ENCODE results near the gene STT3B. TPM values are rescaled to one million over a fixed set of nuclear protein-coding genes. Genes with fewer than 3 reads are reported as not detected.

The STT3B gene
- total RNA-seq, 2 experiments from 2014 or later, result 93.5 to 122 TPM

- intact Hi-C loops (cut with micrococcal nuclease; ENCODE audit: unreplicated experiment), result no loop called here
- POLR2A ChIA-PET, result interaction anchor here (0.7 kb wide), 1 partner anchor 42 kb away, joined by 3 read pairs; no protein-coding TSS in a partner anchor
- no peak overlapping the region for H3K27ac ChIP-seq (ENCODE audit: low read depth, low read length, poor library complexity, severe bottlenecking)
- H3K9me2 ChIP-seq (ENCODE audit: insufficient read depth, low read length), result no peaks in the 10 kb centered on the region
- no peak overlapping the region for H3K4me3 ChIP-seq (ENCODE audit: low read depth, low read length, poor library complexity, severe bottlenecking)
- CTCF ChIA-PET (ENCODE audit: unreplicated experiment), result no interaction called here
- no peaks in the 10 kb centered on the region for H4K20me1 ChIP-seq (ENCODE audit: insufficient read depth, low read length)
- no peak overlapping the region for H2AFZ ChIP-seq (ENCODE audit: low read length)
- no peak overlapping the region for H3K4me2 ChIP-seq (ENCODE audit: low read length)
- no peak for DNase-seq (ENCODE audit: low spot score)
- no TSS peak for BruUV-seq (replicated peaks)
- H3K79me2 ChIP-seq (ENCODE audit: insufficient read depth, low read depth, low read length), result no peaks in the 10 kb centered on the region; the same call in 1 of the 2 replicates
- H3K9me3 ChIP-seq (ENCODE audit: low read length), result no peaks in the 10 kb centered on the region
- TF ChIP-seq EZH2phosphoT487 (IDR thresholded peaks at IDR 0.05; ENCODE audit: borderline replicate concordance, low read depth, low read length) (no peak), CTCF (conservative IDR thresholded peaks at IDR 0.05; ENCODE audit: low read length) (no peak)
- peaks cover 98% of the 10 kb centered on the region for H3K36me3 ChIP-seq (ENCODE audit: insufficient read depth, low read length)
- peaks cover 3% of the 10 kb centered on the region for H3K4me1 ChIP-seq (ENCODE audit: insufficient read depth, low read length, poor library complexity, severe bottlenecking)
Observed at GRCh38 chr3:31621314-31621713, 88.6 kb downstream of the STT3B start.

- no peaks in the 10 kb centered on the region; the same call in 1 of the 2 replicates for H3K79me2 ChIP-seq (ENCODE audit: insufficient read depth, low read depth, low read length)
- ChIA-PET POLR2A (interaction anchor here (0.7 to 1.0 kb wide), 2 partner anchors 29 to 42 kb away, joined by 3 read pairs; no protein-coding TSS in a partner anchor), CTCF (ENCODE audit: unreplicated experiment) (no interaction called here)
- H3K9me2 ChIP-seq (ENCODE audit: insufficient read depth, low read length), result no peaks in the 10 kb centered on the region
- H4K20me1 ChIP-seq (ENCODE audit: insufficient read depth, low read length), result no peaks in the 10 kb centered on the region
- TF ChIP-seq CTCF (conservative IDR thresholded peaks at IDR 0.05; ENCODE audit: low read length) (no peak), EZH2phosphoT487 (IDR thresholded peaks at IDR 0.05; ENCODE audit: borderline replicate concordance, low read depth, low read length) (no peak)
- H3K36me3 ChIP-seq (ENCODE audit: insufficient read depth, low read length), result peaks cover 99% of the 10 kb centered on the region
- H3K9me3 ChIP-seq (ENCODE audit: low read length), result no peaks in the 10 kb centered on the region
- H3K4me2 ChIP-seq (ENCODE audit: low read length), result no peak overlapping the region
- peaks cover 3% of the 10 kb centered on the region for H3K4me1 ChIP-seq (ENCODE audit: insufficient read depth, low read length, poor library complexity, severe bottlenecking)
- H2AFZ ChIP-seq (ENCODE audit: low read length), result no peak overlapping the region
- BruUV-seq (replicated peaks), result no TSS peak
- no peak overlapping the region for H3K4me3 ChIP-seq (ENCODE audit: low read depth, low read length, poor library complexity, severe bottlenecking)
- intact Hi-C loops (cut with micrococcal nuclease; ENCODE audit: unreplicated experiment), result no loop called here
- H3K27ac ChIP-seq (ENCODE audit: low read depth, low read length, poor library complexity, severe bottlenecking), result no peak overlapping the region
- DNase-seq (ENCODE audit: low spot score), result no peak
Observed at GRCh38 chr3:31622636-31623288, 90.0 kb downstream of the STT3B start.

- CTCF ChIA-PET (ENCODE audit: unreplicated experiment), result interaction anchor here (0.7 kb wide), 1 partner anchor 10 kb away, joined by 3 read pairs; no protein-coding TSS in a partner anchor
- intact Hi-C loops (cut with micrococcal nuclease; ENCODE audit: unreplicated experiment), result no loop called here
- H3K79me2 ChIP-seq (ENCODE audit: insufficient read depth, low read depth, low read length), result no peaks in the 10 kb centered on the region; the same call in 1 of the 2 replicates
Observed at GRCh38 chr3:31624083-31624709, 91.5 kb downstream of the STT3B start.

More at GRCh38 chr3:31624083-31624709, 91.5 kb downstream of the STT3B start:
- Histone ChIP-seq H3K4me3 (ENCODE audit: low read depth, low read length, poor library complexity, severe bottlenecking) (no peak overlapping the region), H3K9me3 (ENCODE audit: low read length) (no peaks in the 10 kb centered on the region), H3K27ac (ENCODE audit: low read depth, low read length, poor library complexity, severe bottlenecking) (no peak overlapping the region), H3K36me3 (ENCODE audit: insufficient read depth, low read length) (peaks cover 99% of the 10 kb centered on the region), H4K20me1 (ENCODE audit: insufficient read depth, low read length) (no peaks in the 10 kb centered on the region), H3K9me2 (ENCODE audit: insufficient read depth, low read length) (no peaks in the 10 kb centered on the region), H3K4me1 (ENCODE audit: insufficient read depth, low read length, poor library complexity, severe bottlenecking) (peaks cover 12% of the 10 kb centered on the region), H2AFZ (ENCODE audit: low read length) (no peak overlapping the region), H3K4me2 (ENCODE audit: low read length) (no peak overlapping the region)
- BruUV-seq (replicated peaks), result no TSS peak
- DNase-seq (ENCODE audit: low spot score), result no peak
- TF ChIP-seq EZH2phosphoT487 (IDR thresholded peaks at IDR 0.05; ENCODE audit: borderline replicate concordance, low read depth, low read length), result no peak
- POLR2A ChIA-PET, result interaction anchor here (0.8 to 2.2 kb wide), 6 partner anchors 11 to 88 kb away, joined by 3 to 12 read pairs (median 4); no protein-coding TSS in a partner anchor
